Measurements from ENCODE around the gene ATP8A2.
A peak's percentile ranks its signal among the peaks of the same experiment; 100 is the strongest.

ATP8A2 gene

DNA sequence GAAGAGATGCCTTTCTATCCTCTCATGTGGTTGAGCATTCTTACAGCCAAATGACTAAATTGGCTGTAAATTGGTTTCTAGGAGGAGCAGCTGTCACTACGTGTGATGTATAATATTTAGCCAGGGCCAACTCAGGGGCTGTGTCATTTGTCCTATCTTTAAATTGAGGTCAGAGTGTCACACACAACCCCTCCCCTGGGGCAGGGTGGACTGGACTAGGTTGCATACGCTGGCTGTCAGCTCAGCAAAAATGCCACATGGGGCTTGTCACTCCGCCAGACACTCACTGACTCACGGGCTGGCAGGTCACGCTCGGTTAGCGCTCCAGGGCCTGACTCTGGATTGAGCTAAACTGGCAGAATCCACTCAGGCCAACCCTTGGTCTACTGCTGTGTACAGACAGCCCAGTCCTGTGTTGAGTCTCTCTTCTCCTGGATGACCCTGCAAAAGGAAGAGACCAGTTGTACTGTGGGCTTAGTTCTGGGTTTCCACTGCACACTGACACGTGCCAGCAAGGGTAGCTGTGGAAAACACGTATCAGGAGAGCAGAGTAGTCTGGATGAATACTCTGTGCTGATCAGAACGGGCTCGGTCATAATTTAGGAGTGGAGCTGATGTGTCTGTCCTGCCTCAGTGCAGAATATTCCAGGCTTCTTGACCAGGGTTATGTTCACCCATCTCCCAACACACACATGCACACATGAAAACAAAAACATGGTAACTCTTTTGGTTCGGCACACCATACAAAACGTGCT, 650.9 kb downstream of the ATP8A2 start:
- DNase-seq: no peak

DNA sequence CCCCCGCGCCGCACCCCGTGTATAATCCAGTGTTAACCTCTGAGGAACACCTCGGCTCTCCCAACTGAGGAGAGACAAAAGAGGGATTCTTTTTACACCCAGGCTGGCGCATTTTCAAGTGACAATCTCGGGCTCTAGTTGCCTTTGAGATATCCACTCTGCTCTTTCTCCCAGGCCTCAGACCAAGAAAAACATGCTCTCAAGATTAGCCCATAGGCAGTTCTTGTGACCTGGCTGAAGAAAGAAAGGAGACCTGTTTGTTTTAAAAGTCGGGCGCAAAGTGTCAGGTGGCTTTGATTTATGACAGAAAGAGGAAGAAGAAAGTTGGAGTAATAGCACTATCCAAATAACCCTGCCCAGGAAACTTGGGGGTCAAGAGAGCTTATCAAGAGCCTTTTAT, 652.8 kb downstream of the ATP8A2 start:
- no peak for DNase-seq

DNA sequence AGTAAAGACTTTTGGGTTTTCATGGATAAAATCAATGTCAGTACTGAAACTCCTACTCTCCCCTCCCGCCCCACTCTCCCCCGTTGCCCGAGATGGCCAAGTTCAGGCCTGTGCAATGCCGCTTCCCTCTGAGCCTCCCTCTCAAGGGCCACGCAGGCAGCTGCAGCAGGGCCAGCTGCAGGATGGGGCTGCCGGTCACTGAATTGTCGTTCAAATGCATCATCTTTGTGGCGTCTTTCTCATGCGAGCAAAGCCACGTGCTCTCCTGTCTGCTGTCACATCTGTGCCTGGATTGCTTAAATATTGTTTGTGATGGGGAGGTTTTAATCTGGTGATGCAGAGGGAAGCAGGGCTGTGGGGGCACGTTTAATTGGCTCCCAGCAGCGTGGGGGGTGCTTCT, 653.4 kb downstream of the ATP8A2 start:
- DNase-seq: no peak

DNA sequence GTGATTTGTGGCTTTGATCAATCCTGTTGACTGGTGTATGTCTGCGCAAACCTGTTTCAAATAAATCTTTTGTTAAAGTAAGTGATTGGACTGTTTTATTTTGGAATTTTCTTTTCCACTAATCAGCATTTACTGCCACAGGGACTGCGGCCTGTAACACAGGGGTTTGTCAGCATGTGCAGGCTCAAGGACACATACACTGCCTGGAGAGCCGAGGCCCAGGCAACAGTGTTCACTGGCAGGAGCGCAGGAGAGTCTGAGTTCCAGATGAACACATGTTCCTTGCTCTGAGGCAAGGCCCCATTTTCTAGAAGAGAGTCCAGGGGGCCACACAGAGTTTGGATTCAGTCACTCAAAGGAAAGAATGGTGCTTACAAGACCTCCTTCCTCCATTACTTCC, 654.0 kb downstream of the ATP8A2 start:
- DNase-seq: no peak

DNA sequence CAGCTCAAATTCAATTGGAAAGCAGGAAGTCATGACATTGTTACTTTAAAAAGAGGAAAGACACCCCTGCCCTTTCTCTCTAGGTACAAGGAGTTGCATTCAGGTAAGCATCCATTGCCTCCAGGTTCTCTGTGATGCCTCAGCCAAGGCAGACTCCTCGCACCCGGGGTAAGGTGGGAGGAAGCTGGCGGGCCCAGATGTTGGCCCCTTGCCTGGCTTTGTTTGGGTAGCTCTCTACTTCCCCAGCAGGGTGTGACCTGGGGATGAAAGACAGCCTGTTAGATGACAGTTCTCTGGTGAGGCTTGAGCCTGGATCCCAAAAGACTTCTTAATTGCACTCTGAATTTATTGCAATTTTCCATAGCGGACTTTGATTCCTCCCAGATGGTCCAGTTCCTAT, 654.4 kb downstream of the ATP8A2 start:
- DNase-seq: no peak

DNA sequence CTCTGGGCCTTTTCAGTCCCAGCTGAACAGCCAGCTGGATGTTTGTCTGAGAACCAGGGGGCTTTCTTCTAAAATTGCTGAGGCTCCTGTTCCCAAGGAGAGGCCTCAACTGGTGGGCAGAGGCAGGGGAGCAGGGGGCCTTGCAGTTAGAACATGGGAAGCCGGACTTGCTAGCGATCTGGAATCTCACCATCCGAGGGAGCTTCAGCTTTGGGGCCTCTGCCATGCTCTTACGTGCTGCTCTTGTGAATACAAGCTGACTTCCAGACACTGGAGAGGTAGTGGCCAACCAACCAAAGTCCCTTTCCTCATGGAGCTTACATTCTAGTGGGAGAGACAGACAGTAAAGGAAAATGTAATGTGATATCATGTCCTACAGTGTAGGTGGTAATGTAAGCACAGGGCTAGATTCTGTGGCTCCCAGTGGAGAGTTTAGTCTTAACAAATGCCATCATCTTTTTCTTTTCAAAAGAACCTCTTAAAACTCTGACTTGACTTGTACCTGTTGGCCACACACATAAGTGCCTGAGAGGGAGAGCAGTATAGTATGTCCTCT, 657.9 kb downstream of the ATP8A2 start:
- DNase-seq: no peak

DNA sequence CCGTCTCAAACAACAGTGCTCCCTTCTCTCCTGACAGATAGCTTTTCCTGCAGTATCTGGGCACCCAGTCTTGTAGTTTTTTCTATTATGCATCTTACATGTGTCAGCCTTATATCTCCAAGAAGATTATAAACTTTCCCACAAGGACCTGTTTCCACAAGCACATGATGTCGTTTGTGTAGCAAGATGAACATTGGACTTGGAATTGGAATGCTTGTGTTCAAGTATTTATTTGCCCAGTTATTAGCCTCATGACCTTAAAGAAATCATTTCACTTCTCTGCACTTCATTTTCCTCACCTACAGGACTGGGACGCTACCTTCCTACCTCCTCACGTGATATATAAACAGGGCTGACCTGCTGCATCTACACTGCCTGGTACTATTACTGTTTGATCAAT, 658.6 kb downstream of the ATP8A2 start:
- no peak for DNase-seq

DNA sequence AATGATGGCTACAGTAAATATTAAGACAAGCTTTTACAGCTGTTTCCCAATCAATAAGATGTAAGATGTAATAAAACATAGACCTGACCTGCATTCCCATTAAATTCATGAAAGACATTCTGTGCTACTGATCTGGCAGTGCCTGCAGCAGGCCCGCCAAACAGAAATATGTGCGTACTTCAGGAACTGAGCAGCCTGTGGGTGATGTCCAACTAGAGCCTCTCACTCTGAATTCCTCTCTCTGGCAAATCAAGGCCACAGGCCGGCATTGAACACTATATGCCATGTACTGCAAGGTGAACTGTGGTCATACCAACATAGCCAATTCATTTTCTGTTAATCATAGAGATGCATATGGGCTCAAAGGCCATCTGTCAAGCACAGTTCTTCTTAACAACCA, 662.2 kb downstream of the ATP8A2 start:
- no peak for DNase-seq

DNA sequence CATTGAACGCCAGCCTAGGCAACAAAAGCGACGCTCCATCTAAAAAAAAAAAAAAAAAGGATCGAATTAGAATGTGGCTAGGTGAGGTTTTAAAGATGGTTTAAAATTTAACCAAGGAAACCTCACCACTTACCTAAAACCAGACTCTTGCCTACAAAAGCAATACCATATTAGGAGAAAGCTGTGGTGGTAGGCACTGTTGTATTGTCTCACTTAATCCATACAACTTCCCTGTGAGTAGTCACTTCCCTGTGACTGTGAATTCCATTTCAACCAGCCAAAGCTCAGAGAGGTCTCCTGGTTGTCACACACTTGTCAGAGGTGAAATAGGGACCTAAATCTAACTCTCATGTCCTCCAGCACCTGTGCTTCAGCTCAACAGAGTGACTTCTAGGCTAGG, 664.6 kb downstream of the ATP8A2 start:
- DNase-seq: no peak

DNA sequence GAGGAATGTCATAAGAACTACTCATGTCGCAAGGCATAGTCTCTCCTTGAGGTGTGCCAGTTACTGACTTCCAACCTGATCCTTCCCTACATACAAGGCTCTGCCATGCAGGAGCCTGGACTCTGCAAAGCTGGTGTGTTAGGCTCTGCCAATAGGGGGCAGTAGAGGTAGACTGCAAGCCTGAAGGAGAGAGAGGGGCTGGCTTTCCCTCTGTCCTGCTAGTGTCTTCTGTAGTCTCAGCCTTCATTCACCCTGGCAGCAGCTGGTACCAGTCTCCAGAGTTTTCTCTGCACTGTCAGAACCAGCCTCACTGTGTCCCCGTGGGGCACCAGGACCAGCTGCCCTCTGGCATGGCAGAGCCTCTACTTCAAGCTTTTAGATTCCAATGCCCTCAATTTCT, 665.5 kb downstream of the ATP8A2 start:
- no peak for DNase-seq

DNA sequence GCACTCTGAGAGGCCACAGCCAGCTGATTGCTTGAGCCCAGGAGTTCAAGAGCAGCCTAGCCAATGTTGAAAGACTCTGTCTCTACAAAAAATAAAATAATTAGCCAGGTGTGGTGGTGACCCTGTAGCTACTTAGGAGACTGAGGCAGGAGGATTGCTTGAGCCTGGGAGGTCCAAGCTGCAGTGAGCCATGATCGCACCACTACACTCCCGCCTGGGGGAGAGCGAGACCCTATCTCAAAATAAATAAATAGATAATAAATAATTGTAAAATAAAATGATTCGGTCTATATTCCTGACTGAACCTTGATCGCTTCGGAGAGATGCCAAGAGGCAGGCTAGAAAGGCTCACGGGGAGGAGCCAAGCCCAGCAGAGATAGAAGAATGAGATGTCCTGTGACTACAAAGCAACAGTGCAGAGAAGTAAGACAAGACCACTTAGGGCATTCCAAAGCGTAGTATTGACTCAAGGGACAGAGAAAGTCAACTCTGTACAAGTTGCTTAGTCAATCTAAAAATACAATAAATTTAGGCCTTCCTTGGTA, 667.2 kb downstream of the ATP8A2 start:
- DNase-seq: no peak

DNA sequence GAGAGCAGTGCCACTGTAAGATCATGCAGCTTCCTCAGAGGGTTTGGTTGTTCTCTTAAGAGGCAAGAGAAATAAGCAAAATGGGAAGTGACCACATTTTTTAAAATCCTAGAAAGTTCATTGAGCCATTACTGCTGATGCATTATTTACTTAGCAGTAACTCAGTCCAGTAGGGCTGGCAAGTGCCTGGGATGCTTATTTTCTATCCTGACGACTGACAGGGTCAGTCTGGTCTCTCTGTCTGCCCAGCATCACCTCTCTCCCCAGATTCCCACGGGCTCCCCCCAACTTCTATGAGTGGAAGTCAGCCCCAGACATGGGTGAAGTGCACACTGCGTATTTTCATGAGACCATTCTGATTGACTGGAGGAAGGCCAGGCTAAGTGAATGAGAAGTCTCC, 669.7 kb downstream of the ATP8A2 start:
- DNase-seq: no peak

DNA sequence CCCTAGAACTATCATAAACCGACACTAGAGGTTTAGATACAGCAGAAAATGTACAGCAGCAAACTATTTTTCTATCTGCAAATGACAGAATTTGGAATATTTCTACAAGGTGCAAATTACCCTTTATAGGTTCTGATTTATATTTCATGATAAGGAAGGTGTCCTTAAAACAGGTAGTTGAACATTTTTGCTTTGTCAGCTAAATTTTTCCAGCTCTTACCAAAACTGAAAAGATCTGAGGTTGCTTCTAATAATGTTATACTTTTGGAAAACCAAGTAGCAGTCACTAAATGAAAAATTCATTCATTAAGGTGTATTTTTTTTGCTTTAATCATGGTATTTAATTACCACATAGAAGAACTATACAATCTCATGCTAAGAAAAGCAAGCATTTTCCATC, 671.0 kb downstream of the ATP8A2 start:
- no peak for DNase-seq

DNA sequence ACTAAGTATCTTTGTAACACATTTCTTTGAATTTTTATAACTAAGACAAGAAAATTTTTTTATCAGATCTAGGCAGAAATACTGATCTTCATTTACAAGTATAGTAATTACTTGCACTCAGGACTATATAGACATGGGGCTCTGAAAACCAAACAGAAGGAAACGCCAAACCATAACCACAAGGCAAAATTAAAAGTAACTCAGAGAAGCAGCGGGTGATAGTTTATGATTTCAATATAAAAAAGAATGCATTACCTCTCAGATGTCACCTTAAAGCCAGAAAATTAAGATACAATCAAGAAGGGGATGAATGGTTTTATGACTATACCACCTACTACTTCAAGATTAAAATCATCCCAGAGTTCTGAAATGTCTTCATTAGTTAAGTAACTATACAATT, 673.4 kb downstream of the ATP8A2 start:
- no peak for DNase-seq

DNA sequence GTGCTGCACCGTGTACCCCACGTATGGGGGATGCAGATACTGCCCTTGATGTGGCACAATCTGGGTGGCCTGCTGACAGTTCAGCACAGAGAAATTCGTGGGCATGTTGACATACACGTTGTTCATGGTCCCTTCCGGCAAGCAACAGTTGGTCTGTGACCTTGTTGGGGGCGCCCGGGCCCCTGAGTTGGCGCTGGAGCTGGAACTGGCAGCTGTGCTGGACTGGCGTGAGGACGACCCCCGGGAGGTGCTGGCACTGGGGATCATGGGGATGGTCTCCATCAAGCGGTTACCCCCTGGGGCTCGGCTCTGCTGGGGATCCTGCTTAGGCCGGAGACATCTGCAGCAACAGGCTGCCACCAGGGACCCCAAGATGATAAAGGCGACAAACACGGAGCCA, 674.9 kb downstream of the ATP8A2 start:
- DNase-seq: no peak

DNA sequence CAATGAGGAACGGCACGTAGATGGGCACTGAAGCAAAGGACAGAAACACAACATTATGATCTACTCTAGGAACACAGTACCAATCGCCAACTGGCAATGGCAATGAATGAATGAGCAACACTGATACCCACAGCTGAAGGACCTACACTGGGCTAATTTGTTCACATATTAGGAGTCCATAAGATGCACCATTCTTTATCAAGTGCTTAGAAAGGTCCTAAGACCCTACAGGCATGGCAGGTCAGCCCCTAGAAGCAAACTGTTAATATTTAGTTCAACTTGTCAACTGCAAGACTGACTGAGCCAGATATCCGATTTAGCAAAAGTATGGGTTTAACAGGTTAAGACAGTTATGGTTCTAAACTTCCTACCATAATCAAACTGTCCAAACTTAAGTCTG, 675.3 kb downstream of the ATP8A2 start:
- no peak for DNase-seq

DNA sequence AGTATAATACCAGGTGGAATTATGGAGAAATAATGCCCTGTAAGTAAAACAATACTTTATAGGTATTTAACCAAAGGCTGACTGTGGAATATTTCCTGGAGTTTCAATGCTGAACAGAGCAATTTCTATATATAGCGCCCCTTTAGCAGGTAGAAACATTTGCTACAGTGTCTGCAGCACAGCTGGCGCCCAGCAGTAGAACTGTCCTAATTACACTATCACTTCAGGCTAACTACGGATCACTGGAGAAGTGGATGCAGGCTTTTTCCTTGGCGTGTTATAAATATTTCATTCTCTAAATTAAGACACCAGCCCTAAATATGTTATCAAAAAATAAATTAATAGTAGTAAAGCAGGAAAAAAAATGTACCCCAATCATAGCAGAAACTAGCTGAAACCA, 677.0 kb downstream of the ATP8A2 start:
- DNase-seq: no peak

DNA sequence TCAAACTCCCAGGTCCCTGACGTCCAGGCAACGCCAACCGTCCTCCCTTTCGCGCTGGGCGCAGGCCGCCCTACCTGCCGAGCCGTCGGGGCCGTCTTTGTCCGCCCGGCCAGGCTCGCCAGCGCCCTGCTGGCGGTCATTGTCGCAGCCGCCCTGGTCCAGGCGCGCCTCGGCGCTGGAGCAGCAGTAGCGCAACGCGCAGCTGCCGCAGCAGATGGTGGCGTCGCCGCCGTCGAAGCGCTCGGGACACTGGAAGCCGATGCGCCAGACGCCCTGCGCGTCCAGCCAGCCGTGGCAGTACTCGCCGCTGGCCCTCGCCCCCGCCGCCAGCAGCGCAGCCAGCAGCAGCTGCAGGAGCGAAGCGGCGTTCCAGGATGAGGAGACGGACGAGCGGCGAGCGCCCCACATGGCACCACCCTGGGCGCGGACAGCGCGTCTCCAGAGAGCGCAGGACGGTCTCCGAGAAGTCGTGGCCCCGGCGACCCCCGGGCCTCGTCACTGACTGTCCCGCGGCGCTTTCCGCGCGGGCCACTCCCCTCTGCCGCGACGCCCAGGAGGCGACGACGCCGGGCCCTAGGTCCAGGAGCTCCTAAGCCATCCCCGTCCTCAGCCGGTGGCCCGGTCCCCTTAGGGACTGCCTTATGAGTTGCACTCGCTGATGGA, 678.9 kb downstream of the ATP8A2 start:
- peak; percentile 42 for DNase-seq

DNA sequence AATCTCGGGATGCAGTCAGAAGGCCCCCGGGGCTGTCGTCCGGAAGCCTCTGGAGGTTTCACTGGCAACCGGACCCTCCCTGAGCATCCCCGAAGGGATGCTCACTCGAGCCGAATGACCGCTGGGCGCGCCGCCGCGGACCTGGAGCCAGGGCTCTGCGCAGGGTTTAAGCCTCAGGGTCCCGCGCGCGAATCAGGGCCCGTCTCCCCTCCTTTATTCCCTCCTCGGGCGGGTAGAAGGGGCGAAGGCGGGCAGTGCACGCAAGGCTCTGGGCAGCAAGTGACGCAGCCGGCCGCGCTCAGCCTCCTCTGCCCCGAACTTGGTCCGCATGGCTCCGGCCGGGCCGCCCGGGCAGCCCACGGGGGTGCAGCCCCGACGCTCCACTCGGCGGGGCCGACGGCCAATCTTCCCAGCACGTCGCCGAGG, 679.5 kb downstream of the ATP8A2 start:
- no peak for DNase-seq

DNA sequence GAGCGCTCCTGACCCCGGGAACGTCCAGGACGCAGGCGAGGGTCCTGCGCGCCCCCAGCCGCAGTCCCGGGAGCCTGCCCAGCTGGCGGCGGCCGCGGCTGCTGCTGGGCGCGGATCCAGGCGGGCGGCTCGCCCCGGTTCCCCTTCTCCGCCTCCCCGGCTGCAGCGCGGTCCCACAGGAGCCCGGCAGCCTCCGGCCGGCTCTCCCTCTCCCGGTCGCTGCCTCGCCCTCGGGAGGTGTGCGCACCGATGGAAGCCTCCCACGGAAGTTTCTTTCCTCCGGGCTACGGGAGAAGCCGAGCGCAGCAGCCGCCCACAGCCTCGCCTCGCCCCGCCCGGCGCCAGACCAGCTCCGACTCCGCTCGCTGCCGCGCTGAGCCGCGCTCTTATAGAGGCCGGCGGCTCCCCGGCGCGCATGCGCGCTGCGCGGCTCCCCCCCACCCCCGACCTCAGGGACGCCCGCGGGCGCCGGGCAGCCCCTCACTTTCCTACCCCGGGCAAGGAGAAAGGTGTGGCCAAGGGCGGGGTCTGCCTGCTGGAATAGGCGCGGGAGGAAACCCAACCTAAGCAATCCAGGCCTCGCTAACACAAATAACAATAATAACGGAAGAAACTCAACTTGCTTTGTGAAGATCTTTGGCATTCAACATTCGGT, 680.0 kb downstream of the ATP8A2 start, which contains the start of gene SHISA2:
SHISA2 (minus strand) TSS at position 360 of the 655 bp plus-strand sequence. CDS start 1,041 bp downstream, outside the sequence.
- peak; percentile 44 for DNase-seq

DNA sequence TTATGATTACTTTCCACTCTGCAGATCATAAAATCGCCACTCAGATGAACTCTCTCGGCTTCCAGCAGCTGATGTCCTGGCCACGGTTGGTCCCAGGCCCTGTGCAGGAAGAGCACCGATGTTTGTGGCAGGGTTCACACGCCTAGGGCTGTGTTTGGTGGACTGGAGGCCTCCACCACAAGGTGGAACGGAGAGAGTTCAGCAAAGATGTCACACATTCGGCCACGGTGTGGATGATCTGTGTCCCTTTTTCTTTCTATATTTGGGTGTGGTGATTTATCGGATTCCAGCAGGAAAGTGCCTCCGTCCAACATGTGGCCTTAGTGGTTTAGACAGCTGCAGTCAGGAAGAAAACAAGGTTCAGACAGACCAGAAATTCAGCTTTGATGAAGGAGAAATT, 680.6 kb downstream of the ATP8A2 start:
- no peak for DNase-seq

DNA sequence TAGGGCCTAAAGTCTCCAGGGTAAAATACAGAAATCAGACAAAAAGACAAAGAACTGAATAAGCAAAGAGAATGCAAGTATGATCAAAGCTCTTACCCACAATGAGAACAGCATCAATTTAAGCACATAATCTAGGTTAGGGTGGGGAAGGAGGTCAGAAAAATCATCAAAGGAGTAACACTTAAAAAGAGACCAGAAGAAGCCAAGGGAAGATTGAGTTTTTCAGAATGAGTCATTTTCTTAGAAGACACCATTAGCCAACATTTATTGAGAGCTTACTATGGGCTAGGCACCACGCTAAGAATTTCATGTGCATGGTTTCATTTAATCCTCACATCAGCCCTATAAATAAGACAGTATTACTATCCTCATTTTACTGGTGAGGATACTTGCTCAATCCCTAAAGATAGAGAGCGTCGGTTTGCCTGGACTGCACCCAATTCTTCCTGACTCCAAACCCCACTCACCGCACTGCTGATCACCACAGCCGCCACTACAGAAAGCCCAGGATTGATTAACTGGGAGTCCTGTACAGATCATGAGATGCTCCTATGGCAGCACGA, 681.7 kb downstream of the ATP8A2 start:
- no peak for DNase-seq

DNA sequence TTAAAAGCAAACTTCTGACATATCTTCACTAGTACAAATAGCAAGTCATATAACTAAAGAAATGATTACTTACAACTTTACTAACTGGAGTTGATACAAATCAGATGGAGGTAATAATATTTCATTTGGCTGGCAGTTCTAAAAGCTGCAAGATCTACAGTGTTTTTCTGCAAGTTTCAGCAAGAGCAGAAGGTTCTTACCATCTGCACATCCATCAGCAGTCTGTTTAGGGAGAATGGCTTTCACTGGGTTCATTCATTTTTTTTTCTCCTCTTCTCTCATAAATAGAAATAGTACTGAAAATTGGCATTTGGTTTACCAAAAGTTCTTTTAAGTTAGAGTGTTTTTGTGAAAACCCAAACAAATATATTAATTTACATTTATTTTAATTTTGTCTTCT, 683.1 kb downstream of the ATP8A2 start:
- DNase-seq: no peak

All from NCI-H146 (cell line).